T-helper 2 cell treated with Interferon-gamma antibody and Interleukin-4, amounts not matched to agents 5 μg/mL and 100 μg/mL, for 36 hours (primary cell): Measurements from ENCODE around the gene CGB3.

Experiments
- DNase-seq: peaks from one replicate; pipeline ENCODE4 v3.0.0; 2021; ENCODE audit warnings: low spot score
- H3K27ac Mint-ChIP-seq: one replicate; pipeline ENCODE4 v1.8.0; 2021; ENCODE audit warnings: mild to moderate bottlenecking, mixed read lengths
- H3K27me3 Mint-ChIP-seq: one replicate; pipeline ENCODE4 v1.8.0; 2021; ENCODE audit warnings: low read depth, mixed read lengths
- H3K36me3 Mint-ChIP-seq: one replicate; pipeline ENCODE4 v1.8.0; 2021; ENCODE audit warnings: low read depth, mixed read lengths
- H3K4me1 Mint-ChIP-seq: one replicate; pipeline ENCODE4 v1.8.0; 2021; ENCODE audit warnings: low read depth, mixed read lengths
- H3K4me3 Mint-ChIP-seq: one replicate; pipeline ENCODE4 v1.8.0; 2022; ENCODE audit warnings: mild to moderate bottlenecking, moderate library complexity, mixed read lengths
- H3K9me3 Mint-ChIP-seq: one replicate; pipeline ENCODE4 v1.8.0; 2021; ENCODE audit warnings: mixed read lengths

CGB3 gene

GRCh38 chr19:48992581-48993174, 31.5 kb downstream of the CGB3 start:
- no peaks in the 10 kb centered on the region for H3K9me3 Mint-ChIP-seq
- no peak for DNase-seq
- peak overlapping the region; percentile 90 for H3K4me3 Mint-ChIP-seq
- peaks cover 27% of the 10 kb centered on the region for H3K4me1 Mint-ChIP-seq
- peaks cover 28% of the 10 kb centered on the region for H3K36me3 Mint-ChIP-seq
- no peaks in the 10 kb centered on the region for H3K27me3 Mint-ChIP-seq
- peak overlapping the region; percentile 97 for H3K27ac Mint-ChIP-seq

DNA sequence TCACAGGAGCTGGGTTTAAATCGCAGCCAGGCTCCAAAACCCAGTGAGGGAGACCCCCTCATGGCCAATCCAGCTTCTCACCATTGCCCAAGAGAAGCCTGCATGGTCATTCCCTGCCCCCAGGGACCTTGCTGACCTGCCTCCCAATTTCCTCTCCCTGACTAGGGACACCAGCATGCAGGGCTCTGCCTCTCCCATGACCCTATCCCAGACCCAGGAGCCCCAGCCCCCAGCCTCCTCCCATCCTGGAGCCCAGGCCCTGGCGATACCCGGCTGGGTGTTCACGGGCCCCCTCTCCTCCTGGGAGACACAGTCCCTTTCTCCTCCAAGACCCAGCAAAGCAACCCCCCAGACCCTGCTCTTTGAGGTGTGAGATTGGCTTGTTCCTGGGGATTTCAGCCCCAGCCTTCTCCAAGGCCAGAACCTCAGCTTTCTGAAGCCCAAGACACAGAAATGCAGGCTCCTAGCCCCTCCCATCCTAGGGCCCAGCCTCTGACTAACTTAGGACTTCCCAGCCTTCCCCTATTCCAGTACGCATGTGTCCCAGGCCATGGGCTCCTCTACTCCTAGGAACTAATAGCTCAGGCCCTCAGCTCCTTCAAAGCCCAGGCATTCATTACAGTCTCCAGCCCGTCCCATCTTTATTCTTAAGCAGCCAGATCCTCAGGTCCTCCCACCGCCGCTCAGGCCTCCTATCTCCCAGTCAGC, 32.1 kb downstream of the CGB3 start:
- peaks cover 27% of the 10 kb centered on the region for H3K36me3 Mint-ChIP-seq
- H3K27me3 Mint-ChIP-seq = no peaks in the 10 kb centered on the region
- peak overlapping the region; percentile 97 for H3K27ac Mint-ChIP-seq
- H3K4me1 Mint-ChIP-seq = peaks cover 27% of the 10 kb centered on the region
- no peaks in the 10 kb centered on the region for H3K9me3 Mint-ChIP-seq
- peak; percentile 5 for DNase-seq
- peak overlapping the region; percentile 90 for H3K4me3 Mint-ChIP-seq

- DNase-seq = no peak
- H3K27me3 Mint-ChIP-seq = no peaks in the 10 kb centered on the region
- peaks cover 29% of the 10 kb centered on the region for H3K36me3 Mint-ChIP-seq
- no peak overlapping the region for H3K27ac Mint-ChIP-seq
- no peak overlapping the region for H3K4me3 Mint-ChIP-seq
- no peaks in the 10 kb centered on the region for H3K9me3 Mint-ChIP-seq
- peaks cover 27% of the 10 kb centered on the region for H3K4me1 Mint-ChIP-seq
Observed at GRCh38 chr19:48991011-48991609, 33.0 kb downstream of the CGB3 start.

DNA sequence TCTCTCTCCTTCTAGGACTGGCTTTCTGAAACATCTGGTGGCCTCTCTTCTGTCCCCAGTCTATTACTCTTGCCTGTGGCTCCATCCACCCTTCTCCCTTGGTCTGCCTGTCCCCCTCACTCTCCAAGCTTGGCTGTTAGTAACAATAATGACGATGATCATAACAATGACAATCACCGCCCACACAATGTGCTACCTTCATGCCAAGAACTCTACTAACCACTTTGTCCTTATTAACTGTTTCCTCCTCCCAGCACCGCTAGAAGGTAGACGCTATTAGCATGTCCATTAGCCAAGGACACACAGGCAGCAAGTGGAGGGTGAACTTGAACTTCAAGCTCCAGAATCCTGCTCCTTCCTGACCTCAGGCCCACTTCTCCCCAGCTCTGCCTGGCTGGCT, 33.7 kb downstream of the CGB3 start:
- DNase-seq = no peak
- Mint-ChIP-seq H3K27me3 (no peaks in the 10 kb centered on the region), H3K4me1 (peaks cover 26% of the 10 kb centered on the region), H3K27ac (peak overlapping the region; percentile 65), H3K4me3 (peak overlapping the region; percentile 20), H3K9me3 (no peaks in the 10 kb centered on the region), H3K36me3 (peaks cover 32% of the 10 kb centered on the region)

- peaks cover 20% of the 10 kb centered on the region for H3K4me1 Mint-ChIP-seq
- peak overlapping the region; percentile 20 for H3K4me3 Mint-ChIP-seq
- no peaks in the 10 kb centered on the region for H3K27me3 Mint-ChIP-seq
- no peaks in the 10 kb centered on the region for H3K9me3 Mint-ChIP-seq
- H3K27ac Mint-ChIP-seq = no peak overlapping the region
- peaks cover 30% of the 10 kb centered on the region for H3K36me3 Mint-ChIP-seq
- no peak for DNase-seq
Observed at GRCh38 chr19:48989701-48990291, 34.3 kb downstream of the CGB3 start.

DNA sequence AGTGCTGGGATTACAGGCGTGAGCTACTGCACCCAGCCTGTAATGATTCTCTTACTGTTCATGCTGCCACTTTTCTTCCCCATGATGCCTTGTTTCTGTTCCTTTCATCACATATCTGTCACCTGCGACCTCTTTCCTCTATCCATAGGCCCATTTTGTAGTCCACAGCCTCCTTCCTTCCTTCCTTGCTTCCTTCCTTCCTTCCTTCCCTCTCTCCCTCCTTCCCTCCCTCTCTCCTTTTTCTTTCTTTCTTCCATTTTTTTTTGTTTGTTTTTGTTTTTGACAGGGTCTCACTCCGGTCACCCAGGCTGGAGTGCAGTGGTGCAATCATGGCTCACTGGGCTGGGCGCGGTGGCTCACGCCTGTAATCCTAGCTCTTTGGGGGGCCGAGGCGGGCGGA, 35.3 kb downstream of the CGB3 start:
- H3K27me3 Mint-ChIP-seq = no peaks in the 10 kb centered on the region
- no peak for DNase-seq
- peaks cover 30% of the 10 kb centered on the region for H3K36me3 Mint-ChIP-seq
- H3K27ac Mint-ChIP-seq = no peak overlapping the region
- H3K4me3 Mint-ChIP-seq = no peak overlapping the region
- peaks cover 17% of the 10 kb centered on the region for H3K4me1 Mint-ChIP-seq
- H3K9me3 Mint-ChIP-seq = no peaks in the 10 kb centered on the region

- Mint-ChIP-seq H3K4me1 (peaks cover 15% of the 10 kb centered on the region), H3K36me3 (peaks cover 29% of the 10 kb centered on the region), H3K4me3 (no peak overlapping the region), H3K27ac (peak overlapping the region; percentile 52), H3K9me3 (no peaks in the 10 kb centered on the region), H3K27me3 (no peaks in the 10 kb centered on the region)
- DNase-seq = no peak
Observed at GRCh38 chr19:48988286-48988685, 35.8 kb downstream of the CGB3 start.

DNA sequence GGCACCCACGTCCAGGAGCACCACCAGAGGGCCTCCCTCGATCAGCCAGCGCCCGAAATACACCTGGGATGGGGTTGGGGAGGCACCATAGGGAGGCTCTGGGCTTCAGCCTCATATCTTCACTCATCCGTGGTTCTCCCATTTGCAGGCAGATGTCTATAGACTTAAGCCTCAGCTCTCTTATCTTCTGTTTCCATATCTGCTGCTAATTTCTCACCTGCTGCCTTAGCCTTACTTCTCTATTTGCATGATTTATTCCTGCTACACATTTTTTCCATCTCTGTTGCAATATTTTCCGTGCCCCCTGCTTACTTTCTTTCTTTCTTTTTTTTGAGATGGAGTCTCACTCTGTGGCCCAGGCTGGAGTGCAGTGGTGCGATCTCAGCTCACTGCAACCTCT, 36.8 kb downstream of the CGB3 start:
- Mint-ChIP-seq H3K9me3 (no peaks in the 10 kb centered on the region), H3K27ac (no peak overlapping the region), H3K27me3 (no peaks in the 10 kb centered on the region), H3K4me3 (no peak overlapping the region), H3K36me3 (peaks cover 33% of the 10 kb centered on the region), H3K4me1 (peaks cover 13% of the 10 kb centered on the region)
- no peak for DNase-seq

DNA sequence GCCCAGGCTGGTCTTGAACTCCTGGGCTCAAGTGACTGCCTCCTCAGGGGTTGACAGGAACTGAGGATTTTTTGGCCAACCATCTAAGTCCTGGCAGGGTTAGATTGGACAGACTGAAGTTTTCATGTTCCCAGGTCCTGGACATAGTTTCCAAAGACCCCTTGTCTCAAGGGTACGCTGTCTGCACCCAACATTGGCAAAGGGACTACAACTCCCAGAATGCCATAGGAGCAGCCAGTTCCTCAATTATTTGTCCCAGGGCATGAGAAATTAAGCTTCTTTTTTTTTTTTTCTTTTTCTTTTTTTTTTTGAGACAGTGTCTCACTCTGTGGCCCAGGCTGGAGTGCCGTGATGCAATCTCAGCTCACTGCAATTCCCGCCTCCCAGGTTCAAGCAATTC, 37.9 kb downstream of the CGB3 start:
- no peak for DNase-seq
- Mint-ChIP-seq H3K36me3 (peaks cover 33% of the 10 kb centered on the region), H3K27ac (no peak overlapping the region), H3K4me3 (no peak overlapping the region), H3K4me1 (peaks cover 9% of the 10 kb centered on the region), H3K9me3 (no peaks in the 10 kb centered on the region), H3K27me3 (no peaks in the 10 kb centered on the region)

- no peaks in the 10 kb centered on the region for H3K9me3 Mint-ChIP-seq
- no peaks in the 10 kb centered on the region for H3K27me3 Mint-ChIP-seq
- no peak overlapping the region for H3K4me3 Mint-ChIP-seq
- H3K36me3 Mint-ChIP-seq = peaks cover 31% of the 10 kb centered on the region
- DNase-seq = no peak
- H3K27ac Mint-ChIP-seq = no peak overlapping the region
- peaks cover 7% of the 10 kb centered on the region for H3K4me1 Mint-ChIP-seq
Observed at GRCh38 chr19:48985711-48986110, 38.4 kb downstream of the CGB3 start.

DNA sequence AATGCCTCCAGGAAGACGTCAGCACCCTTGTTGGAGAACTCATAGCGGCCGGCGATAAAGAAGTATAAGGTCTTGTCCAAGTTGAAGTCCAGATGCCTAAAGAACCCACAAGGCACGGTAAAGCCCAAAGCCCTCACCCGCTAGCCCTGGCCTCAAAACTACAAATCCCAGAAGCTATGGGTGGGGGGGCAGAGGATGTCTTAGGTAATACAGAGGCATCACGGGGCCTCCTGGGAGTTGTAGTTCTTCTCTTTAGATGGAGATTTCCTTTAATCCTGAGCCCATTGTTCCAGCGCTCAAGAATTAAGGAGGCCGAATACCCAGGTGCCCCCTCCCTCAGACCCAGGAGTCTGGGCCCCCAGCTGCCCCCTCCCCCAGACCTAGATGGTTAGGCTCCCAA, 41.9 kb downstream of the CGB3 start:
- Mint-ChIP-seq H3K4me3 (no peak overlapping the region), H3K9me3 (no peaks in the 10 kb centered on the region), H3K36me3 (peaks cover 30% of the 10 kb centered on the region), H3K4me1 (peaks cover 1% of the 10 kb centered on the region), H3K27ac (no peak overlapping the region), H3K27me3 (no peaks in the 10 kb centered on the region)
- no peak for DNase-seq

DNA sequence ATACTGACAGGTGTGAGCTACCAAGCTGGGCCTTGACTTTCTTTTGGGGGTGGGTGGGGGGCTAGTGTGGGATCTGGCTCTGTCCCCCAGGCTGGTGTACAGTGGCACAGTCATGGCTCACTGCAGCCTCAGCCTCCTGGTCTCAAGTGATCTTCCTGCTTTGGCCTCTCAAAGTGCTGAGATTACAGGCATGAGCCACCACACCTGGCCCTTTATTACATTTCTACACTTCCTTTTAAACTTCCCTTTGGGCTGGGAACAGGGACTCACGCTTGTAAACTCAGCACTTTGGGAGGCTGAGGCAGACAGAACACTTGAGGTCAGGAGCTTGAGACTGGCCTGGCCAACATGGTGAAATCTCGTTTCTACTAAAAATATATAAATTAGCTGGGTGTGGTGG, 47.1 kb downstream of the CGB3 start:
- Mint-ChIP-seq H3K4me1 (peaks cover 1% of the 10 kb centered on the region), H3K27ac (no peak overlapping the region), H3K36me3 (peaks cover 26% of the 10 kb centered on the region), H3K4me3 (no peak overlapping the region), H3K9me3 (no peaks in the 10 kb centered on the region), H3K27me3 (no peaks in the 10 kb centered on the region)
- no peak for DNase-seq

- no peak overlapping the region for H3K4me3 Mint-ChIP-seq
Observed at GRCh38 chr19:48975947-48976847, 47.9 kb downstream of the CGB3 start.

More at GRCh38 chr19:48975947-48976847, 47.9 kb downstream of the CGB3 start:
- H3K9me3 Mint-ChIP-seq = no peaks in the 10 kb centered on the region
- H3K4me1 Mint-ChIP-seq = peaks cover 2% of the 10 kb centered on the region
- H3K36me3 Mint-ChIP-seq = peaks cover 24% of the 10 kb centered on the region
- no peaks in the 10 kb centered on the region for H3K27me3 Mint-ChIP-seq
- H3K27ac Mint-ChIP-seq = peak overlapping the region; percentile 28
- no peak for DNase-seq
